Caco-2 (cell line): ENCODE results near the gene IL26. TPM values are rescaled to one million over a fixed set of nuclear protein-coding genes. Genes with fewer than 3 reads are reported as not detected.

Source experiments
- BruUV-seq: library from RNA; stranded (reverse); fragments of 400-500 nt; replicated peaks from 2 replicates; lab custom pipeline; 2021; lab: Mats Ljungman, UMichigan
- CTCF ChIA-PET: fragments of 300-600 bp; sonication (Branson Sonifier 250); formaldehyde crosslinking; loops from one replicate; lab custom pipeline; 2022; ENCODE audit warnings: antibody characterized with exemption; lab: Charles Lee
- POLR2A ChIA-PET: fragments of 300-600 bp; sonication (Branson Sonifier 250); formaldehyde crosslinking; loops from one replicate; lab custom pipeline; 2022; ENCODE audit warnings: antibody characterized with exemption; lab: Charles Lee
- DNase-seq, 2 experiments: peaks; one replicate each; pipeline versions ENCODE4 v3.0.0 to v3.0.0-alpha.2; 2020 to 2022
- H3K27me3 ChIP-seq: replicated peaks from 2 replicates; pipeline ENCODE4 v1.6.0; 2011; ENCODE audit warnings: low read length; ENCODE audit not compliant: control insufficient read depth, insufficient read depth
- H3K36me3 ChIP-seq: 2 replicates; pipeline ENCODE4 v1.5.1; 2011; ENCODE audit warnings: low read length; ENCODE audit not compliant: control insufficient read depth, insufficient read depth
- H3K4me1 ChIP-seq: fragments of 250-450 bp; sonication (Bioruptor Pico); 2 replicates; pipeline ENCODE4 v1.5.1; 2020; ENCODE audit warnings: mild to moderate bottlenecking
- H3K4me3 ChIP-seq: 2 replicates; pipeline ENCODE4 v1.5.1; 2011; ENCODE audit warnings: low read depth, mild to moderate bottlenecking, control low read depth, low read length
- H3K9me3 ChIP-seq: fragments of 250-450 bp; sonication (Bioruptor Pico); 2 replicates; pipeline ENCODE4 v1.5.1; 2020; ENCODE audit warnings: mild to moderate bottlenecking, moderate library complexity
- H3K27ac Mint-ChIP-seq: one replicate; pipeline ENCODE4 v1.8.0; 2022; ENCODE audit warnings: mixed read lengths; ENCODE audit not compliant: unreplicated experiment
- H3K27me3 Mint-ChIP-seq: one replicate; pipeline ENCODE4 v1.8.0; 2022; ENCODE audit warnings: mixed read lengths; ENCODE audit not compliant: insufficient read depth, unreplicated experiment
- H3K36me3 Mint-ChIP-seq: one replicate; pipeline ENCODE4 v1.8.0; 2022; ENCODE audit warnings: mild to moderate bottlenecking, mixed read lengths; ENCODE audit not compliant: insufficient read depth, unreplicated experiment
- H3K4me1 Mint-ChIP-seq: one replicate; pipeline ENCODE4 v1.8.0; 2022; ENCODE audit warnings: low read depth, mixed read lengths; ENCODE audit not compliant: unreplicated experiment
- H3K4me3 Mint-ChIP-seq: one replicate; pipeline ENCODE4 v1.8.0; 2022; ENCODE audit warnings: mild to moderate bottlenecking, moderate library complexity, mixed read lengths; ENCODE audit not compliant: unreplicated experiment
- H3K9me3 Mint-ChIP-seq: one replicate; pipeline ENCODE4 v1.8.0; 2022; ENCODE audit warnings: mixed read lengths; ENCODE audit not compliant: unreplicated experiment
- CTCF ChIP-seq, 2 experiments: fragments of 200-600 bp in 1 of 2; IDR thresholded peaks; 1 replicate in 1 of 2; 2 replicates in 1 of 2; pipeline versions ENCODE4 v1.5.1 to v1.8.0; 2011 to 2022; ENCODE audit warnings: antibody characterized with exemption in 1 of 2, control low read depth in 1 of 2, inconsistent platforms in 1 of 2, low read depth in 1 of 2, low read length in 1 of 2, mild to moderate bottlenecking in 1 of 2, moderate library complexity in 1 of 2; ENCODE audit not compliant: insufficient read depth in 1 of 2, severe bottlenecking in 1 of 2, unreplicated experiment in 1 of 2
- intact Hi-C: fragments of 100-400 bp; cut with micrococcal nuclease; formaldehyde crosslinking; loops from one replicate; pipeline ENCODE4 v1.10.0; 2022; ENCODE audit not compliant: unreplicated experiment
- total RNA-seq: library from RNA; stranded (reverse); gene quantifications from 2 replicates; pipeline ENCODE4 v1.2.3, GENCODE V29; 2022

Gene IL26
- total RNA-seq, 1 experiment from 2014 or later: not detected

DNA sequence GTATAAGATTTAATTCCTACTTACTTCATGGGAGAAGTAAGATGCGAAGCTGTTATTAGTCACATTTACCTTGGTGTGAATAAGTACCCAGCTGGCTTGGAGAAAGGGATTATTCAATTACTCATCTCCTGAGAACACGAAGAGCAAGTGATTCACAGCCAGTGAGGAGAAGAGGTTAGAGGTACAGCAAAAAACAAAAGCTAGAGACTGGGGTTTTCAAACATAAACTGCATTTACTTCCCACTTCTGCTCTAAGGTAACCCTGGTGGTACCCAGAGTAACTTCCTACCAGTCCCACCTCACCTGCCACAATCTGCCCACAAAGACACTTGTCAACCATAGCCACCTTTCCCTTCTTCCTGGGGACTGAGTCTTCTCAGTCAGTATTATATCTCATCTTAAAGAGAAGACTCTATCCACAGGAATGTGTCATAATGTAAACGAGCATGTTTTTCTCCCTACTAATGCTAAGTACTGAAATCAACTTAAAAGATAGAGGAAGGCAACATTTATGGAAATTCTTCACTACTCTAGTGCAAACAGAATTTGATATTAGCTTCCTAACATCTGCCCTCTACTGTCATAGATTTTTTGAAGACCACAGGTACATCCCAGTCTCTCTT is 33.8 kb upstream of the IL26 start:
- DNase-seq: no peak
- H3K27me3 Mint-ChIP-seq: peaks cover 23% of the 10 kb centered on the region
- no peaks in the 10 kb centered on the region for H3K36me3 Mint-ChIP-seq
- Histone ChIP-seq H3K9me3 (no peaks in the 10 kb centered on the region), H3K4me1 (no peaks in the 10 kb centered on the region), H3K27me3 (peaks cover 2% of the 10 kb centered on the region), H3K4me3 (no peak overlapping the region), H3K36me3 (no peaks in the 10 kb centered on the region)
- BruUV-seq: no TSS peak
- ChIA-PET CTCF (no interaction called here), POLR2A (no interaction called here)
- no peak for TF ChIP-seq CTCF (IDR thresholded peaks at IDR 0.05; ENCODE audit: insufficient read depth in 1 of 2, low read depth in 1 of 2, low read length in 1 of 2, severe bottlenecking in 1 of 2, unreplicated experiment in 1 of 2)
- H3K27ac Mint-ChIP-seq: no peak overlapping the region
- intact Hi-C loops: no loop called here
- no peaks in the 10 kb centered on the region for H3K4me1 Mint-ChIP-seq
- no peaks in the 10 kb centered on the region for H3K9me3 Mint-ChIP-seq
- no peak overlapping the region for H3K4me3 Mint-ChIP-seq

DNA sequence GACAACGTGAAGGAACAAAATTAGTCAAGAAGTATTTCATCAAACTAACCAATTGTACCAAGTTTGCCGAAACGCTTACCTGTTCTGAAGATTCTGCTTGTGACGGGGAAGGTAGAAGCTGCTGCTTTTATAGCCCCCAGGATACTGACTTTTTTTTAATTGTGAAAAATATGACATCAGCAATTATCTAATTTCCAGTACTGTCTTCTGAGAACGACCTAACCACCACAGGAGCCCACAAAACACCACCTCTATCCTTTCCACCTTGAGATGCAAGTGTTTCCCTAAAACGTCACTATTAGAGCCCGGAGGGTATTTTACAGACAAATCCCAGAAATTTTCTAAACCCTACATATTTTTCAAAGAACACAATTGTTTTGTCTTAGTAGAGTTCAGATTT is 27.9 kb upstream of the IL26 start, which contains the start of gene IL22:
Gene IL22, minus strand, starts transcription at position 101 of the 400 bp plus-strand sequence. CDS start 156 bp downstream, outside the sequence.
- intact Hi-C loops: no loop called here
- no peaks in the 10 kb centered on the region for H3K9me3 Mint-ChIP-seq
- no peaks in the 10 kb centered on the region for H3K36me3 Mint-ChIP-seq
- H3K4me1 Mint-ChIP-seq: no peaks in the 10 kb centered on the region
- Histone ChIP-seq H3K4me3 (no peak within 1 kb of the TSS), H3K9me3 (no peaks in the 10 kb centered on the region), H3K36me3 (no peaks in the 10 kb centered on the region), H3K4me1 (no peaks in the 10 kb centered on the region), H3K27me3 (no peaks in the 10 kb centered on the region)
- ChIA-PET CTCF (no interaction called here), POLR2A (no interaction called here)
- H3K4me3 Mint-ChIP-seq: no peak within 1 kb of the TSS
- H3K27me3 Mint-ChIP-seq: peaks cover 28% of the 10 kb centered on the region
- TF ChIP-seq CTCF (IDR thresholded peaks at IDR 0.05; ENCODE audit: insufficient read depth in 1 of 2, low read depth in 1 of 2, low read length in 1 of 2, severe bottlenecking in 1 of 2, unreplicated experiment in 1 of 2): no peak
- no peak for DNase-seq
- BruUV-seq: no TSS peak
- no peak within 1 kb of the TSS for H3K27ac Mint-ChIP-seq

- Histone ChIP-seq H3K36me3 (no peaks in the 10 kb centered on the region), H3K27me3 (no peaks in the 10 kb centered on the region), H3K4me1 (no peaks in the 10 kb centered on the region), H3K4me3 (no peak overlapping the region), H3K9me3 (no peaks in the 10 kb centered on the region)
- Mint-ChIP-seq H3K9me3 (no peaks in the 10 kb centered on the region), H3K4me1 (no peaks in the 10 kb centered on the region), H3K4me3 (no peak overlapping the region), H3K27ac (no peak overlapping the region), H3K36me3 (no peaks in the 10 kb centered on the region), H3K27me3 (peaks cover 23% of the 10 kb centered on the region)
- no peak for DNase-seq
- ChIA-PET POLR2A (no interaction called here), CTCF (no interaction called here)
- no peak for TF ChIP-seq CTCF (IDR thresholded peaks at IDR 0.05; ENCODE audit: insufficient read depth in 1 of 2, low read depth in 1 of 2, low read length in 1 of 2, severe bottlenecking in 1 of 2, unreplicated experiment in 1 of 2)
- no TSS peak for BruUV-seq
- intact Hi-C loops: no loop called here
These were observed 26.5 kb upstream of the IL26 start for GRCh38 chr12:68252077-68252476.
